Measurements from ENCODE around the gene DLGAP5. TPM values are rescaled to one million over a fixed set of nuclear protein-coding genes. Genes with fewer than 3 reads are reported as not detected.
A peak's percentile ranks its signal among the peaks of the same experiment; 100 is the strongest.

The DLGAP5 gene
- total and polyA plus RNA-seq, 5 experiments from 2014 or later, result not detected

DNA sequence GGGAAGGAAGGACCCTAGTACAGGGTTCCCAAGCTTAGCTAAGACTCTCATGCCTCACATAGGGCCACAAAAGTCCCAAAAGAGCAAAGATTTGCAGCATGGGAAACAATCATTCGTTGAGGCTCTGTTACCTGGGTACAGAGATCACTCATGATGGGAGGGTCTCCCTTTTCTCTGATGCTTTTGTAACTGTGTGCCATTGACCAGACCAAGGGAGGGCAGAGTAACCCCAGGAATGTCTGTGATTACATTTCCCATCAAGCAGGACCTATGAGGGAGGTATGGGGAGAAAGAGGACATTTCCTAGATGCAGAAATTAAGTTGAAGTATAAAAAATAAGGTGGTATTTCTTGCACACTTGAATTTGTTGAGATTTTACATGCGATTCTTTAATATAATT, 16.4 kb upstream of the DLGAP5 start:
- Mint-ChIP-seq H3K4me3 (no peak overlapping the region), H3K36me3 (no peaks in the 10 kb centered on the region), H3K27ac (peak overlapping the region in 1 of 10 donors; percentile 77), H3K27me3 (peaks cover 0 to 3% (median 0%) of the 10 kb centered on the region in 5 donors), H3K4me1 (peaks cover 0 to under 1% (median 0%) of the 10 kb centered on the region in 4 donors), H3K9me3 (no peaks in the 10 kb centered on the region)
- POLR2A ChIA-PET, result no interaction called here
- no peak for DNase-seq
- ATAC-seq, result no peak

DNA sequence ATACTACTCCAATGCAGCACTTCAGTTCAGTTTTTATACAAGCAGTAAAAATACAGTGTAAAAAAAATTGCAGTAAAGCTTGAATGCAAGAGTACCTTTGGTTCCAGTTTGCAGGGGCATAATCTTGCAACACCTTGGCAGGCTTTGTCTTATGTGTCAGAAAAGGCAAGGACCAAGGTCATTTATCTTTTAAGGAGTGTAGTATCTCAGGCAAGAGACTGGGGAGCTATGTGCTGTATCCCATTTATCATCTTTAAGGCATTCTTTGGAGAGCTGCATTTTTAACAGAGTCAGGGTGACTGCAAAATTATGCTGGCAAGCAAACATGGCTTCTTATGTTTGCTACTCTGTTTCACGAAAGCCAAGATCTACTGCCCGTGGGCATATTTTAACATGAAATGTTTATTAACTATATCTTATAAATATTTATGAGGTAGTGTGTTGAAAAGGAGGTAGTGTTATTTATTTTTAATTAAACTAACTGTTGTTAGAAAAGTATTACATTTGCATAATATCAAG, 14.8 kb upstream of the DLGAP5 start:
- POLR2A ChIA-PET, result no interaction called here
- no peaks in the 10 kb centered on the region for H3K36me3 Mint-ChIP-seq

GRCh38 chr14:55201219-55202101, 10.1 kb upstream of the DLGAP5 start:
- H3K27ac Mint-ChIP-seq, result no peak overlapping the region
- peaks cover 0 to 2% (median 0%) of the 10 kb centered on the region in 3 donors for H3K36me3 Mint-ChIP-seq
- H3K4me3 Mint-ChIP-seq, result no peak overlapping the region
- ATAC-seq, result no peak
- no peaks in the 10 kb centered on the region for H3K4me1 Mint-ChIP-seq
- POLR2A ChIA-PET, result interaction anchor here (0.6 kb wide), 1 partner anchor 12 kb away, joined by 3 read pairs; no protein-coding TSS in a partner anchor
- DNase-seq, result no peak
- H3K27me3 Mint-ChIP-seq, result peaks cover 0 to 8% (median 6%) of the 10 kb centered on the region in 5 donors
- H3K9me3 Mint-ChIP-seq, result no peaks in the 10 kb centered on the region

More for the DNA sequence above, 14.8 kb upstream of the DLGAP5 start:
- Mint-ChIP-seq H3K27ac (no peak overlapping the region), H3K4me3 (no peak overlapping the region), H3K27me3 (peaks cover 0 to 3% (median 2%) of the 10 kb centered on the region in 5 donors), H3K4me1 (no peaks in the 10 kb centered on the region), H3K9me3 (no peaks in the 10 kb centered on the region)
- ATAC-seq (no peak), DNase-seq (no peak)

DNA sequence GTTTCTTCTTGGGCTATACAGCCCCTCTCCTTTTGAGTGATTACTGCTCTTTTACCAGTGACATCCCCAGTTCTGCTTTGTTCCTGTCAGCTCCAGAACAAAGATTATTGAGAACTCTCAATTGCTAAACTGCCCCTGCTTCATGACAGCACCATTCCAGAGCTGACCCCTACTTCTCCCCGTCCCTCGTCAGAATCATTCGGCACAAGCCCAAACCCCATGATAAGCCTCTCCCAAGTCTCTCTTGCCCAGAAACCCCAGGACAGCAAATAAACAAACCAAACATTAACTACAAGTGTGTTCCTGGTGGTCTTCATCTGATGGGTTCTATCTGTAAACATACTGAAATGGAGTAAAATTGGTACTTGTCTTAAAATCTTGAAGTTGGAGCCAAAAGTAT, 9.3 kb upstream of the DLGAP5 start:
- no peaks in the 10 kb centered on the region for H3K4me1 Mint-ChIP-seq
- no peak for DNase-seq
- POLR2A ChIA-PET, result no interaction called here
- H3K27me3 Mint-ChIP-seq, result peaks cover 0 to 8% (median 6%) of the 10 kb centered on the region in 5 donors
- H3K27ac Mint-ChIP-seq, result no peak overlapping the region
- H3K36me3 Mint-ChIP-seq, result peaks cover 0 to 2% (median 0%) of the 10 kb centered on the region in 3 donors
- no peak overlapping the region for H3K4me3 Mint-ChIP-seq
- H3K9me3 Mint-ChIP-seq, result no peaks in the 10 kb centered on the region
- no peak for ATAC-seq

- Mint-ChIP-seq H3K36me3 (peaks cover 0 to 2% (median 0%) of the 10 kb centered on the region in 3 donors), H3K27ac (no peak overlapping the region), H3K4me1 (no peaks in the 10 kb centered on the region), H3K4me3 (no peak overlapping the region), H3K27me3 (peaks cover 0 to 8% (median 6%) of the 10 kb centered on the region in 5 donors), H3K9me3 (no peaks in the 10 kb centered on the region)
- DNase-seq (no peak), ATAC-seq (no peak)
- POLR2A ChIA-PET, result no interaction called here
These were observed 7.4 kb upstream of the DLGAP5 start for GRCh38 chr14:55198749-55199148.

- no peak for ATAC-seq
- Mint-ChIP-seq H3K27me3 (peaks cover 0 to 2% (median 0%) of the 10 kb centered on the region in 5 donors), H3K9me3 (no peaks in the 10 kb centered on the region), H3K4me1 (peaks cover 7 to 23% (median 18%) of the 10 kb centered on the region in 4 donors), H3K36me3 (no peaks in the 10 kb centered on the region), H3K4me3 (no peak overlapping the region), H3K27ac (no peak overlapping the region)
- POLR2A ChIA-PET, result no interaction called here
- DNase-seq, result no peak
These were observed 3.4 kb upstream of the DLGAP5 start for GRCh38 chr14:55194656-55195355.

DNA sequence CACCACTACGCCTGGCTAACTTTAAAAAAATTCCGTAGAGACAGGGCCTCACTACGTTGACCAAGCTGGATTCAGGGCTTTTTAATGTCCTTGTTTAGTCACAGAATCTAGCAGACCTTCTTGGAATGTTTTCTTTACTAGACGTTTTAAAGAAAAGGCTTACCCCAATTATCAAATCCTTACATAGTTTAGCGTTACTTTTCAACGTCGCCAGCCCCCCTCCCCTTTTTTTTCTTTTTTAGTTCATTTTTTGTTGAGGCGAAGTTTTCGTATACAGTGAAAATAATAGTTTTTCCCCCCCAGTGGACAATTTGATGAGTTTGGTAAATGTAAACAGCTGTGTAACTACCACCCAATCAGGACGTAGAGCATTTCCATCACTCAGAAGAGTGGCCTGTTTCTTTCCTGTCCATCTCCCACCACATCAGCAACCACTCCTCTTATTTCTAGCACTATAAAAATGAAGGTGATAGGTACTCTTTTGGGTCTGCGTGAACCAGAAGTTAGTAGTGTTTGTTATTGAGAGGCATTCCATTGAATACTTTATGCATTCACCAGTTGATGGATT, 753 bp upstream of the DLGAP5 start:
- Mint-ChIP-seq H3K9me3 (no peaks in the 10 kb centered on the region), H3K4me1 (peaks cover 7 to 23% (median 18%) of the 10 kb centered on the region in 4 donors), H3K4me3 (peak overlapping the region; percentile 82 to 98 (median 90)), H3K27me3 (no peaks in the 10 kb centered on the region), H3K27ac (peak overlapping the region in 7 of 10 donors; percentile 1 to 81 (median 57)), H3K36me3 (no peaks in the 10 kb centered on the region)
- POLR2A ChIA-PET, result interaction anchor here (1.0 kb wide), 2 partner anchors 20 to 126 kb away, joined by 3 read pairs; no protein-coding TSS in a partner anchor
- no peak for ATAC-seq
- no peak for DNase-seq

GRCh38 chr14:55190906-55191202, 531 bp downstream of the DLGAP5 start:
- DNase-seq (no peak), ATAC-seq (no peak)
- Mint-ChIP-seq H3K36me3 (no peaks in the 10 kb centered on the region), H3K27ac (peak overlapping the region in 1 of 10 donors; percentile 82), H3K4me3 (peak overlapping the region; percentile 82 to 98 (median 90)), H3K9me3 (no peaks in the 10 kb centered on the region), H3K4me1 (peaks cover 7 to 23% (median 18%) of the 10 kb centered on the region in 4 donors), H3K27me3 (no peaks in the 10 kb centered on the region)
- POLR2A ChIA-PET, result no interaction called here

DNA sequence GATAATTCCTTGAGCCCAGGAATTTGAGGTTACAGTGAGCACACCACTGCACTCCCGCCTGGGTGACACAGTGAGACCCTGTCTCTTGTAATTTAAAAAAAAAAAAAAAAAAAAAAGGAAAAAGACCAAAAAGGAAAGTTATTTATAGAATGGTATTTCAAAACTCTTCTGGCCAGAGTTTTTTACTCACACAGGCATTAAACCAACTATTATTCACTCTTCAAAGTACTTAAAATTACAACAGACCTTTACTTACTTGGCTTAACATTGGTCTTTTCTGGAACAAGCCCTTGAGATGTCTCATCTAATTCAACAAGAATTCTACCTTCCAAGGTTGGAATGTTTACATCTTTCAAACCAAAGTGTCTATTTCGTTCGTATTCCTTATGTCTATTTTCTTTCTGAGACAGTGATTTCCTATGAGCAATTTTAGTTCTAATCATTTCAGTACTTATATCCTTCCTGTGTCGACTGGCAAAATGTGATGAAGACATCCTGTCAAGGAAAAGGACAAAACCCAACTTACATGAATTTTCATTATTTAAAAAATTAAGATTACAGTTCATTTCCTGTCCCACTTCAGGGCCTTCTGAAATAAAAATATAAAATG, 2.6 kb downstream of the DLGAP5 start:
- no peak overlapping the region for H3K4me3 Mint-ChIP-seq
- no peak overlapping the region for H3K27ac Mint-ChIP-seq
- DNase-seq (no peak), ATAC-seq (no peak)
- POLR2A ChIA-PET, result no interaction called here
- peaks cover 7 to 23% (median 18%) of the 10 kb centered on the region in 4 donors for H3K4me1 Mint-ChIP-seq
- H3K27me3 Mint-ChIP-seq, result no peaks in the 10 kb centered on the region
- H3K9me3 Mint-ChIP-seq, result no peaks in the 10 kb centered on the region
- H3K36me3 Mint-ChIP-seq, result no peaks in the 10 kb centered on the region

GRCh38 chr14:55180434-55180833, 11.0 kb downstream of the DLGAP5 start:
- ATAC-seq, result no peak
- Mint-ChIP-seq H3K27me3 (no peaks in the 10 kb centered on the region), H3K4me3 (no peak overlapping the region), H3K9me3 (no peaks in the 10 kb centered on the region), H3K27ac (no peak overlapping the region), H3K36me3 (no peaks in the 10 kb centered on the region), H3K4me1 (no peaks in the 10 kb centered on the region)
- no peak for DNase-seq
- POLR2A ChIA-PET, result no interaction called here

- POLR2A ChIA-PET, result no interaction called here
- no peaks in the 10 kb centered on the region for H3K36me3 Mint-ChIP-seq
- H3K27me3 Mint-ChIP-seq, result no peaks in the 10 kb centered on the region
- H3K4me3 Mint-ChIP-seq, result no peak overlapping the region
- no peaks in the 10 kb centered on the region for H3K9me3 Mint-ChIP-seq
- no peak for DNase-seq
- no peak overlapping the region for H3K27ac Mint-ChIP-seq
- ATAC-seq, result no peak
- no peaks in the 10 kb centered on the region for H3K4me1 Mint-ChIP-seq
These were observed 11.4 kb downstream of the DLGAP5 start for GRCh38 chr14:55180006-55180405.

- ATAC-seq, result no peak
- H3K9me3 Mint-ChIP-seq, result no peaks in the 10 kb centered on the region
- H3K27me3 Mint-ChIP-seq, result no peaks in the 10 kb centered on the region
- H3K27ac Mint-ChIP-seq, result no peak overlapping the region
- DNase-seq, result no peak
- H3K4me3 Mint-ChIP-seq, result no peak overlapping the region
- no peaks in the 10 kb centered on the region for H3K36me3 Mint-ChIP-seq
- no peaks in the 10 kb centered on the region for H3K4me1 Mint-ChIP-seq
- POLR2A ChIA-PET, result no interaction called here
These were observed 20.9 kb downstream of the DLGAP5 start for GRCh38 chr14:55170526-55170925.

All from naive thymus-derived CD8-positive, alpha-beta T cell (primary cell).